ENCODE data around the gene LBR.

Gene LBR

GRCh38 chr1:225366018-225366417, 61.8 kb downstream of the LBR start:
- DNase-seq = no peak

- DNase-seq = no peak
These were observed 63.4 kb downstream of the LBR start for GRCh38 chr1:225364439-225364838.

DNA sequence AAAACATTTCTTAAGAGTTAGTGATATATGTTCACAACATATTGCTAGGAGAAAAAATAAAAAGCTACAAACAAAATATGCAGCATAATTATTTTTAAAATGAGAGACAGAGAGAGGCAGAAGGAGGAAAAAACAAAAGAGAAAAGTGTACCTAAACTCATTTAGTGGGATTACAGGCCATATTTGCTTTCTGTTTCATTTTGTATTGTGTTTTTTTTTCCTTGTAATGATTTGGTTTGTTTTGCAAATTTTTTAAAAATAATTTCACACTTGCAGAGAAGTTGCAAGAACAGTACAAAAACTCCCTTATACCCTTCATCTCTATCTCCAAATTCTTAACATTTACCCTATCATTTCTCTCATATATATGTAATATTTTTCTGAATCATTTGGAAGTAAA, 65.0 kb downstream of the LBR start:
- no peak for DNase-seq

GRCh38 chr1:225361176-225361575, 66.7 kb downstream of the LBR start:
- DNase-seq = no peak

DNA sequence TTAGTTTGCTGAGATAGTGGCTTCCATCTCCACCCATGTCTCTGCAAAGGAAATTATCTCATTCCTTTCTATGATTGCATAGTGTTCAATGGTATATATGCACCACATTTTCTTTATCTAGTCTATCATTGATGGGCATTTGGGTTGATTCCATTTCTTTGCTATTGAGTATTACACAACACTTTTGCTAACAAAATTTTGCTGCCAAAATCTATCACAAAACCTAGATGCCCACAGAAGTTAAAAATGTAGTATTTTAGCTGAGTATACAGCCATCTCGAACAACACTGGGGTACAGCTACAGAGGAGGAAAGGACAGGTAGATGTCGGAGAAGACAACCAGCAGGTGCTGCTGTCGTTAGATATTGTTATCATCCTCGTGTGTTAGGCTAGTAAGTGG, 67.7 kb downstream of the LBR start:
- no peak for DNase-seq

DNA sequence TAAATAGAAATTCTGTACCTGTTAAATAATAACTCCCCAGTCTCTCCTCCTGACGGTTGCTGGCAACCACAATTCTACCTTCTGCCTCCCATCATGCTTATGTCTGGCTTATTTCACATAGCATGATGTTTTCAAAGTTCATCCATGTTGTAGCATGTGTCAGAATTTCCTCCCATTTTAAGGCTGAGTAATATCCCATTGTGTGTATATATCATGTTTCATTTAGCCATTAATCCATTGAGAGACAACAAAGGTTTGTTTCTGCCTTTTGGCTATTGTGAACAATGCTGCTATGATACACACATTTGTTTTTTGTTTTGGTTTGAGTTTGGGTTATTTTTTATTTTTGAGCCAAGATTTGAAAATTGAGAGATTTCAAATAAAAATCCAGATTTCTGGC, 72.0 kb downstream of the LBR start:
- no peak for DNase-seq

DNA sequence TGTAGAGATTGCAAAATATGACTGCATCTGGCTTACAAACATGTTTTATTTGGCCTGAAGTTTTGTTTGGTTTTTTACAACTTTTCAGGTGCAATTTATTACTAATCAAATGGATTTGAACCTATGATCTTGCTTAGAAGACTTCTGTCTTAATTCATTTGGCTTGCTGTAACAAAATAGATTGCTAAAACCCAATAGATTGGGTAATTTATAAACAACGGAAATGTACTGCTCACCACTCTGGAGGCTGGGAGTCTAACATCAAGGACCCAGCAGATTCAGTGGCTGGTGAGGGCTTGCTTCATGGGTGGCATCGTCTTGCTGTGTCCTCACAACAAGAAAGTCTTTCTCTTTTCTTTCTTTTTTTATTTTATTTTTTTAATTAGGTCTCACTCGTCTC, 72.9 kb downstream of the LBR start:
- DNase-seq = no peak

Measured in stimulated activated CD4-positive, alpha-beta T cell treated with anti-CD3 and anti-CD28 coated beads, Interleukin-12 subunit alpha, Interleukin-12 subunit beta, amount 100 ng/mL, for 4 hours (primary cell).